RWPE2 (cell line): ENCODE measurements around the gene BCLAF1.

Source experiments
- ATAC-seq: fragments of 200-7000 bp; cut with Tn5 transposase; 3 replicates; pipeline ENCODE4 v1.9.1; 2021; ENCODE audit warnings: low read depth
- DNase-seq: peaks from one replicate; pipeline ENCODE4 v3.0.0-alpha.2; 2020; ENCODE audit warnings: low spot score
- H3K27ac ChIP-seq: fragments of 450-650 bp; 2 replicates; pipeline ENCODE4 v1.5.1; 2017; ENCODE audit warnings: mild to moderate bottlenecking; ENCODE audit not compliant: poor library complexity, severe bottlenecking
- H3K27me3 ChIP-seq: fragments of 250-450 bp; sonication (Bioruptor Pico); 2 replicates; pipeline ENCODE4 v1.5.1; 2021; ENCODE audit warnings: mild to moderate bottlenecking, moderate library complexity; ENCODE audit not compliant: insufficient read depth, poor library complexity, severe bottlenecking
- H3K36me3 ChIP-seq: fragments of 250-450 bp; sonication (Bioruptor Pico); 2 replicates; pipeline ENCODE4 v1.5.1; 2020; ENCODE audit warnings: low read depth, mild to moderate bottlenecking, moderate library complexity
- H3K4me1 ChIP-seq: fragments of 250-450 bp; sonication (Bioruptor Pico); 2 replicates; pipeline ENCODE4 v1.5.1; 2021; ENCODE audit warnings: mild to moderate bottlenecking, moderate library complexity; ENCODE audit not compliant: insufficient read depth, poor library complexity, severe bottlenecking
- H3K4me3 ChIP-seq: fragments of 250-450 bp; sonication (Bioruptor Pico); 2 replicates; pipeline ENCODE4 v1.5.1; 2021; ENCODE audit warnings: mild to moderate bottlenecking, moderate library complexity; ENCODE audit not compliant: severe bottlenecking
- H3K9me3 ChIP-seq: fragments of 250-450 bp; sonication (Bioruptor Pico); 2 replicates; pipeline ENCODE4 v1.5.1; 2021; ENCODE audit warnings: mild to moderate bottlenecking, moderate library complexity; ENCODE audit not compliant: severe bottlenecking
- TF ChIP-seq, protein P1 (sequence below): fragments of 450-650 bp; IDR thresholded peaks from one replicate; pipeline ENCODE4 v1.5.1; 2017; ENCODE audit warnings: mild to moderate bottlenecking, moderate library complexity; ENCODE audit not compliant: poor library complexity, severe bottlenecking

The BCLAF1 gene

DNA sequence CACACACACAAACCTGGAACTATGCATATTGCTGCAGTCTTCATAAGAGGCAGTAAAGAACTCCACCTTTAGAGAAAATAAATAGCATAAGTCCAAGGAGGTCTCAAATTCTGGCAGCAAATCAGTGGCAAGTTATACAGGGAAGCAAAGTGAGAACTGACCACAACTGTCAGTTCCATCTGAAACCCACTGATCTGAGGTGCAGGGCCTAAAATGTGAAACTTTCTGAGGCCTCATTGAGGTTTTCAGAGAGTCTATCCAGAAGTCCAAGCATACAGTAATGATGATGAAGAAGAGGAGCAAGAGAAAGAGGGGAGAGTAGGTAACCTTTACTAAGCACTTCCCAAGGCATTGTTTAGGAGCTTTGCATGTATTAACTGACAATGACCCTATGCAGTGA, 75.8 kb downstream of the BCLAF1 start:
- ATAC-seq (no peak), DNase-seq (no peak)
- TF ChIP-seq, protein P1, sequence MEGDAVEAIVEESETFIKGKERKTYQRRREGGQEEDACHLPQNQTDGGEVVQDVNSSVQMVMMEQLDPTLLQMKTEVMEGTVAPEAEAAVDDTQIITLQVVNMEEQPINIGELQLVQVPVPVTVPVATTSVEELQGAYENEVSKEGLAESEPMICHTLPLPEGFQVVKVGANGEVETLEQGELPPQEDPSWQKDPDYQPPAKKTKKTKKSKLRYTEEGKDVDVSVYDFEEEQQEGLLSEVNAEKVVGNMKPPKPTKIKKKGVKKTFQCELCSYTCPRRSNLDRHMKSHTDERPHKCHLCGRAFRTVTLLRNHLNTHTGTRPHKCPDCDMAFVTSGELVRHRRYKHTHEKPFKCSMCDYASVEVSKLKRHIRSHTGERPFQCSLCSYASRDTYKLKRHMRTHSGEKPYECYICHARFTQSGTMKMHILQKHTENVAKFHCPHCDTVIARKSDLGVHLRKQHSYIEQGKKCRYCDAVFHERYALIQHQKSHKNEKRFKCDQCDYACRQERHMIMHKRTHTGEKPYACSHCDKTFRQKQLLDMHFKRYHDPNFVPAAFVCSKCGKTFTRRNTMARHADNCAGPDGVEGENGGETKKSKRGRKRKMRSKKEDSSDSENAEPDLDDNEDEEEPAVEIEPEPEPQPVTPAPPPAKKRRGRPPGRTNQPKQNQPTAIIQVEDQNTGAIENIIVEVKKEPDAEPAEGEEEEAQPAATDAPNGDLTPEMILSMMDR, result no peak

DNA sequence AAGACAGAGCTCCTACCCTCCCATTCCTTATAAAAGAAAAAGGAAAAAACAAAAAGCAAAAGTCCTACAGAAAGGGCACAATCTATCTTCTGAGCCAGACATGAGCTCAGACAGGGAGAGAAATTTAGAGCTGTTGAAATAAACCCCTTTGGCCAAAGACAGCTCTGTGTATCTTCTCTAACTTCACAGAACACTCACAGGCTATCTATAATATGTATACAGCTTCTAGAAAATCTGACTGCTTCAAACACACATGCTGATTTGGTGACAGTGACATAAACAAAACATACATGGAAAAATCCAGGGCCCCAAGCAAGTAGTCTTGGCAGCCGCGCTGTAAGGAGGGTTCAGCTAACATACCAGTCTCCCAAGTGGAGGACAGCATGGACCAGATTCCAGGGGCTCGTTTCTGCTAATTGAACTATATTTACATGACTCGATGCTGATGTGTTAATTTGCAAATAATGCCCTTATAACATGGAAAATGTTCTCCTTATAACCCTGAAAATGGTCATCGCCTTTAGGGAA, 76.6 kb downstream of the BCLAF1 start:
- TF ChIP-seq, protein P1, result no peak
- ATAC-seq, result no peak
- Histone ChIP-seq H3K9me3 (no peaks in the 10 kb centered on the region), H3K4me1 (no peaks in the 10 kb centered on the region), H3K27me3 (no peaks in the 10 kb centered on the region), H3K36me3 (no peaks in the 10 kb centered on the region), H3K4me3 (no peak overlapping the region), H3K27ac (no peak overlapping the region)
- no peak for DNase-seq

More for the DNA sequence above, 75.8 kb downstream of the BCLAF1 start:
- Histone ChIP-seq H3K27ac (no peak overlapping the region), H3K36me3 (no peaks in the 10 kb centered on the region), H3K4me1 (no peaks in the 10 kb centered on the region), H3K27me3 (no peaks in the 10 kb centered on the region), H3K9me3 (no peaks in the 10 kb centered on the region), H3K4me3 (no peak overlapping the region)

DNA sequence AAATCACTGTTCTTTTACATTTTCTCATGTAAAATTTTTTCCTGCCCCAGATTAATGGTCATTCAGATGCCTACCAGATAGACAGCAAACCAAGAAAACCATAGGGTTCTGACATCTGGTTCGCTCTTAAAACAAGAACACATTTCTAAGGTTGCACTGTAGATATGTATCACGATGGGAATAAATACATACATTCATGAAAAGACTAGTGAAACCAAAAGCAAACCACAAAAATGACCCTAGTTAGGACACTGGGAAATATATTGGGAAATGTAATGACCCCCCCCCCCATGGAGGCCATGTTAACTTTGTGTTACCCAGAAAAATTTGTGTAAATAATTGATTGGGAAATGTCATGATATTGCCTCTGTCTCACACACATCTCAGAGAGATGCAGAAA, 77.0 kb downstream of the BCLAF1 start:
- H3K4me3 ChIP-seq, result no peak overlapping the region
- DNase-seq (no peak), ATAC-seq (no peak)
- no peaks in the 10 kb centered on the region for H3K4me1 ChIP-seq
- no peaks in the 10 kb centered on the region for H3K27me3 ChIP-seq
- TF ChIP-seq, protein P1, result no peak
- no peak overlapping the region for H3K27ac ChIP-seq
- H3K9me3 ChIP-seq, result no peaks in the 10 kb centered on the region
- no peaks in the 10 kb centered on the region for H3K36me3 ChIP-seq

GRCh38 chr6:136210398-136211165, 79.1 kb downstream of the BCLAF1 start:
- Histone ChIP-seq H3K4me1 (no peaks in the 10 kb centered on the region), H3K36me3 (no peaks in the 10 kb centered on the region), H3K4me3 (no peak overlapping the region), H3K9me3 (no peaks in the 10 kb centered on the region), H3K27ac (no peak overlapping the region), H3K27me3 (no peaks in the 10 kb centered on the region)
- TF ChIP-seq, protein P1, result no peak
- ATAC-seq (no peak), DNase-seq (no peak)

DNA sequence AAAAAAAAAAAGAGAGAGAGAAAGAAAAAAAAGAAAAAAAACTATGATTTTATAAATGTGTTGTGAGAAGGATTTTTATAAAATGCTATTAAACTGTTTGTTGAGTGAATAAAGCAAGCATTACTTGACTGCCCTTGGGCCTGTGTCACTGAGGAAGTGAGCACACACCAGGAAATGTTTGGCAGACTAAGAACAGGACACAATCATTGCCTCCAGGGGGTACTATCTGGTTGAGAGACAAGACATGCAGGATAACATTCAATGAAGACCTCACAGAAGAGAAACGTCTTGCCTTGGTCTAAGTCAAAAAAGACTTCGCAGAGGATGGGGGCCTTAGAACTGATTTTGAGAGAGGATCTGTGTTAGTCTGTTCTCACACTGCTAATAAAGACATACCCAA, 80.2 kb downstream of the BCLAF1 start:
- DNase-seq, result no peak
- TF ChIP-seq, protein P1, result no peak
- Histone ChIP-seq H3K4me3 (no peak overlapping the region), H3K9me3 (no peaks in the 10 kb centered on the region), H3K4me1 (no peaks in the 10 kb centered on the region), H3K27ac (no peak overlapping the region), H3K36me3 (no peaks in the 10 kb centered on the region), H3K27me3 (no peaks in the 10 kb centered on the region)
- no peak for ATAC-seq
